Retinal pigment epithelial cell (primary cell): ENCODE measurements around the gene PDE9A.
"Not testable (repeated sequence)": the region's sequence is repeated elsewhere in the genome, so short reads cannot be mapped to it uniquely, and the experiment has no call there.

Source experiments
- DNase-seq: peaks from one replicate; pipeline ENCODE4 v3.0.0-alpha.2; 2010; ENCODE audit warnings: low read depth
- H3K4me3 ChIP-seq: 2 replicates; pipeline ENCODE4 v1.5.1; 2011; ENCODE audit warnings: mild to moderate bottlenecking, low read length, control low read depth, moderate library complexity
- TF ChIP-seq, protein P1 (sequence below): conservative IDR thresholded peaks from 2 replicates; pipeline ENCODE4 v1.5.1; 2011; ENCODE audit warnings: low read depth, low read length, control low read depth, inconsistent platforms

The PDE9A gene

DNA sequence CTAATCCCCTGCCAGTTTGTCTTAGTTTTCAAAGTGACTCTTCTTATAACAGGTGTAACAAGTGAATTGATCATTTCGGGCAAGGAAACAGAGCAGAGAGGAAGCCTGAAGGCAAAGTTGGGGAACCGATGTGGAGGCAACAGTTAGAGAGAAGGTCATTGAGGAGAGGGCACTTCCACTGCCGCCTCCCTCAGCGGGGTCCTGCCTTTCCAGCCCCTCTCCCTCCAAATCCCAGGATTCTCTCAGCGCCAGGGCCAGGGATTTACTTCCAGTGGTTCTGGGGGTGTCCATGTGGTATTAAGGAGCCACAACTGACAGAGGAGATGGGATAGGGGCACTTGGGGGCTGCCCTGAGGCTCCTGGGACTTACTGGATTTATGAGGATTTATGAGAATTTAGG is 39.7 kb upstream of the PDE9A start:
- no peak for DNase-seq
- TF ChIP-seq, protein P1, sequence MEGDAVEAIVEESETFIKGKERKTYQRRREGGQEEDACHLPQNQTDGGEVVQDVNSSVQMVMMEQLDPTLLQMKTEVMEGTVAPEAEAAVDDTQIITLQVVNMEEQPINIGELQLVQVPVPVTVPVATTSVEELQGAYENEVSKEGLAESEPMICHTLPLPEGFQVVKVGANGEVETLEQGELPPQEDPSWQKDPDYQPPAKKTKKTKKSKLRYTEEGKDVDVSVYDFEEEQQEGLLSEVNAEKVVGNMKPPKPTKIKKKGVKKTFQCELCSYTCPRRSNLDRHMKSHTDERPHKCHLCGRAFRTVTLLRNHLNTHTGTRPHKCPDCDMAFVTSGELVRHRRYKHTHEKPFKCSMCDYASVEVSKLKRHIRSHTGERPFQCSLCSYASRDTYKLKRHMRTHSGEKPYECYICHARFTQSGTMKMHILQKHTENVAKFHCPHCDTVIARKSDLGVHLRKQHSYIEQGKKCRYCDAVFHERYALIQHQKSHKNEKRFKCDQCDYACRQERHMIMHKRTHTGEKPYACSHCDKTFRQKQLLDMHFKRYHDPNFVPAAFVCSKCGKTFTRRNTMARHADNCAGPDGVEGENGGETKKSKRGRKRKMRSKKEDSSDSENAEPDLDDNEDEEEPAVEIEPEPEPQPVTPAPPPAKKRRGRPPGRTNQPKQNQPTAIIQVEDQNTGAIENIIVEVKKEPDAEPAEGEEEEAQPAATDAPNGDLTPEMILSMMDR = no peak
- no peak overlapping the region for H3K4me3 ChIP-seq

DNA sequence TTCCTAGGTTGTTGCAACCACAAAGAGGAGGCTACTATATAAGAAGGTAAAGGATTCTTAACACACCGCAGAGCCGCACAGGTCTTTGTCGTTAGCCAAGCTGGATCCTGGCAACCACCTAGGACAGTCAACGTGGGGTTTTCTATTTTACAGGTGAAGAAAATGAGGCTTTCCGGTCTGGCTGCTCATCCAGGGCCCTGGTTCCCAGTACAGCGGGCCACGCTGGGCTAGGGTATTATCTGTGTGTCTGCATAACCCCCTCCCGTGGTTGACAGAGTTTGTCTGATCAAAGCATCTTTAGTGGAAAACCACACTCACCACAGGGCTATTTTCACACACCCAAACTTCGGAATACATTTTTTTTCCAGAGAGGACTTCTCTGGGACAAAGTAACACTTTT is 39.0 kb upstream of the PDE9A start:
- TF ChIP-seq, protein P1 = no peak
- no peak for DNase-seq
- no peak overlapping the region for H3K4me3 ChIP-seq

DNA sequence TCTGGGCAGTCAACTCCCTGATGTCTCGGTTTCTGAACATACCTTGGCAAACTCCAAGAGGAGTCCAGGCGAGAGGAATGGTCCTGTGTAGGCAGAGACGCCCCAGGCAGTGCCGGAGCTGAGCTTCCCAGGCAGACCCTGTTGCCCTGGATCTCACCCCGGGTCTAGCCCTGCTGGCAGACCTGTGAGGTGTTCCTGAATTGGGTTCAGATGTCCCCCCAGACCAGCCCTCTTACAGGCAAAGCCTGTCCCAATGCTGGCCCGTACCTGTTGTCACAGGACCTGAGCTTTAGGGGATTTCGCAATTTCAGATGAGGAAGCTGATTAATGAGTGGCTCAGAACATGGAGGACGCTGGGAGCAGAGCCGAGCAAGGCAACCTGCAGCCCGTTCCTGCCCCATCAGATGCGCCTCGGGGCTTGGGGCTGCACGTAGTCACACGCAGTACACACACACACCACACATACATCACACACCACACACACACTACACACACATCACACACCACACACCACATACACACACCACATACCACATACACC is 38.5 kb upstream of the PDE9A start:
- TF ChIP-seq, protein P1 = no peak
- no peak for DNase-seq
- no peak overlapping the region for H3K4me3 ChIP-seq

DNA sequence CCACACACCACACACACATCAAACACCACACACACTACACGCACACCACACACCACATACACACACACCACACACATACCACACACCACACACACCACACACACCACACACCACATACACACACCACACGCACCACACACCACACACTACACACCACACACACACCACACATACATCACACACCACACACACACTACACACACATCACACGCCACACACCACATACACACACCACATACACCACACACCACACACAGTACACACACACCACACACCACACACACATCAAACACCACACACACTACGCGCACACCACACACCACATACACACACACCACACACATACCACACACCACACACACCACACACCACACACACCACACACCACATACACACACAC is 38.0 kb upstream of the PDE9A start:
- H3K4me3 ChIP-seq, DNase-seq: not testable (repeated sequence)

DNA sequence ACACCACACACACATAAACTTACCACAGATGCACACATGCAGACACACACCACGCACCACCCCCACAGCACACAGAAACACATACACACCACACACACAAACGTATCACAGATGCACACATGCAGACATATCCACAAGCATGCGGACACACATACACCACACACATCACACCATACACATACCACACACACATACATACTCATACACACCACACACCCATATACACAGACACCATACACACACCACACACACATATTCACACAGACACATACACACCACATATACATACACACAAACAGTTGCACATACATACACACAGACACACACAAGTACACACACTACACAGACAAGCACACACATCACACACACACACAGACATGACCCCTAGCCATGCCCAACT is 37.5 kb upstream of the PDE9A start:
- TF ChIP-seq, protein P1 = no peak
- no peak overlapping the region for H3K4me3 ChIP-seq

DNA sequence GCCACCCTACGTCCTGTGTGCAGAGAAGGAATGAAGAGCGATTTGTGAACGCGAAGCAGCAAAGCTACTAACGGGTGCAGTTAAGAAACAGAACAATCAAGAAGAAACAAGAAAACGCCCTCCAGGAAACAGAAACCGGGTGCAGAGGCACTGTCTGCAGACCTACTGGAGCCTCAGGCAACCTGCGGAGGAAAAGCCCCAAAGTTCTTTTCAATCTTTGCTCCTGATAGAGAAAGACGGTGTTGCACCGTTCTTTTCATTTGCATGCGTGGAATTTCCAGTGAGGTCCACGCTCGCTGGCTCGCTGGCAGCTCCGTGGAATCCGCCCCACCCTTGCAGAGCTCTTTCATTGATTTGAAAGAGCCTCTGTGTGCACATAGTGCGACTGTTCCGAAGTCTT is 37.0 kb upstream of the PDE9A start:
- DNase-seq = no peak
- no peak overlapping the region for H3K4me3 ChIP-seq
- TF ChIP-seq, protein P1 = no peak

More for the DNA sequence above, 37.5 kb upstream of the PDE9A start:
- no peak for DNase-seq

DNA sequence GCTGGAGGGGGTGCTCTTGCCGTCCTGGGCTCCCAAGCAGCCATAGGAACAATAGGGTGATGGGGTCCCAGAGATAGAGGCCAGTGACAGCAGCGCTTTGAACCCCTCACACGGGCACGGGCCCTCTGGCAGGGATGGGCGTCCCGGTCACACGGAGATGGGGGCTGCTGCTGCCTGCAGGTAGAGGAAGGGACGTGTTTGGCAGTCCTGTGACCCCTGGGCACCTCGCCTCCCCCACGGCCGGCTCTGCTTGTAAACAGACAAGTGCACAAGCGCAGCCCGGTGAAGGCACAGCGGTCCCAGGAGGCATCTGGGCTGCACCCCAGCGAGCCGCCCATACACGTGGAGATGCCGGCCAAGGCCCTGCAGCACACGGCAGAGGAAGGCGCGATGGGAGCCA is 36.5 kb upstream of the PDE9A start:
- H3K4me3 ChIP-seq = no peak overlapping the region
- TF ChIP-seq, protein P1 = no peak
- no peak for DNase-seq

DNA sequence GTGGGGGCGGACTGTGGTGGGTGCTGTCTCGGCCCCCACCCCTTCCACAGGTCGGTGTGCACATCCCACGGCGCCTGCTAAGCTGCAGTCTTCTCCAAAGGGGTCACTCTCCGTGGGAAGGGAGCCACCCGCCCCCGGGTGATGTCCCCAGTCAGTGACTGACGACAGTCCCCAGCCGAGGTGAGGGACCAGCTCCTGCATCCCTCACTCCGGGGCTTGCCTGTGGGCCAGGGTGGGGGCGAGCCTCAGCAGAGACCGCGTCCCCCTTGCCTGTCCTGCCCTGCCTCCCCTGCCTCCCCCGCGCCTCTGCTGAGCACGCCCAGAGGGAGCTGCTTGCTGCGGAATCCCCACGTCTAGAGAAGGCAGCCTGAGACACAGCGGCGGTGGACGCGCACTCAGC is 35.9 kb upstream of the PDE9A start:
- no peak for DNase-seq
- TF ChIP-seq, protein P1 = no peak
- H3K4me3 ChIP-seq = no peak overlapping the region
